D721Med (cell line): ENCODE data around the gene HMOX2.

Experiments used
- DNase-seq: peaks from one replicate; pipeline ENCODE4 v3.0.0; 2011; ENCODE audit warnings: low spot score; ENCODE audit not compliant: insufficient read length
- FAIRE-seq: peaks from 2 replicates; lab custom pipeline; 2011; peaks lifted over from hg19 to GRCh38; lab: Jason Lieb, UNC
- CTCF ChIP-seq: IDR thresholded peaks from 2 replicates; pipeline ENCODE4 v1.5.1; 2012; ENCODE audit warnings: mild to moderate bottlenecking, control low read depth; ENCODE audit not compliant: insufficient read depth; ENCODE audit errors: missing control alignments

The HMOX2 gene

GRCh38 chr16:4533490-4533889 is 57.3 kb downstream of the HMOX2 start:
- TF ChIP-seq CTCF, result no peak
- DNase-seq (no peak), FAIRE-seq (no peak)

GRCh38 chr16:4534151-4534790 is 58.1 kb downstream of the HMOX2 start:
- TF ChIP-seq CTCF, result no peak
- FAIRE-seq (no peak), DNase-seq (no peak)

- DNase-seq (no peak), FAIRE-seq (no peak)
- TF ChIP-seq CTCF, result no peak
These were observed 59.5 kb downstream of the HMOX2 start for GRCh38 chr16:4535627-4536108.

DNA sequence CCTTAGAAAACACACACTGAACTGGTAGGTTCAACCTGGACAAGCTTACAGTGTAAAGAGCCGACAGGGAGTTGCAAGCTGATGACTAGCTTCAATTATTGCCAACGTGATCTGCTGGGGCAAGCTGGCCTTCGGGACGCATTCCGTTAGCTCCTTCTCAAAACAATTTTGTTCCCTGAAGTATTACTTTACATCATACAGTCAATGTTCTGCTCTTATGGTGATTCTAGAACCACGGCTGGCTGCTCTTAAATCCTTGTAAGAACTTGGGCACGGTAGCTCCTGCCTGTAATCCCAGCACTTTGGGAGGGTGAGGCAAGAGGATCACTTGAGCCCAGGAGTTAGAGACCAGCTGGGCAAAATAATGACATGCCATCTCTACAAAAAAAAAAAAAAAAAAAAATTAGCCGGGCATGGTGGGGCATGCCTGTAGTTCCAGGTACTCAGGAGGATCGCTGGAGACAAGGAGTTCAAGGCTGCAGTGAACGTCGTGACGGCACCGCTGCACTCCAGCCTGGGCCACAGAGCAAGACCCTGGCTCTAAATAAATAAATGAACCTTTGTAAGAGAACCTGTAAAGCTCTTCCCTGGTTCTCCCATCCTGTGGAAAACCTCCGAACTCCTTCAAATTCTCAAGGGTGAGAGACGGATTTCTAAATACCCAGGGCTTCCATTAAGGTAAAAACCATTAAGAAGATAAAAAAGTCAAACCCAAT is 60.4 kb downstream of the HMOX2 start:
- DNase-seq (no peak), FAIRE-seq (no peak)
- no peak for TF ChIP-seq CTCF

- DNase-seq, result no peak
- no peak for FAIRE-seq
- TF ChIP-seq CTCF, result no peak
These were observed 61.5 kb downstream of the HMOX2 start for GRCh38 chr16:4537376-4538343.

DNA sequence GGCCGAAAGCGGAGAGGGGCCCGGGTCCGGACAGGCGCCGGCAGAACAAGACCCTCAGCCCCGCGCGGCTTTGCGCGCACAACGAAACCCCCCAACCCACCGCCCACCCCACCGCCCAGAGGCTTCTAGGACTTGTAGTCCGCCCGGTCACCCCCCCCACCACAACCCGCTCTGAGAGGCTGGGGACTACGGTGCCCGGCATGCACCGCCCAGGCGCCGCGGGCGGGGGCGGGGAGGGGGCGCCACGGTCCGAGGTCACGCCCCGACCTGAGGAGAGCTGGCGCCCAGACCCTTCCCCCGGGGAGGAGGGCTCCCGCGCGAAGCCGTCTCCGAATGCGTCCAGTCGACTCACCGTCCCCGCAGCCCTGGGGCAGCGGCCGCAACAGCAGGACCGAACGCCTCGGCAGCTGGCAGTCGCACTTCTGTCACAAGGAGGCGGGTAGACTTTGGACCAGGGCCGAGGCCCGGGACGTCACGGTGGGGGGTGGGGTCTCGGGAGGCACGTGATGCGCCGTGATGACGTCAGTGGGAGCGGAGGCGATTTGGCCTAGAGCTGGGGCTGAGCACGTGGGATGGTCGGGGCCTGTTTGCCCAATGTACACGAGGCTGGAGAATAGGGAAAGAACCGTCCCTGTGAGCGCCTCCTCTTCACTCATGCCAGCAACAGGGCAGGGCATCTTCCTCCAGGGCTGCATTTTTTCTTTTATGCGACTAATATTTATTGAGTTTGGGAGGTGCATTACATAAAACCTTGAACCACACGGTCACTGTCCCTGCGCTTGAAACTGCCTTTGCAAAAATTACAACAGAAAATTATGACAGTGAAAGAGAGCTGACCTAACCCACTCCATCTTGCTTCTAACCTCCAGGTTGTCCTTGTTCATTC is 62.4 kb downstream of the HMOX2 start, which contains the start of gene CDIP1:
Gene CDIP1, minus strand, starts transcription at position 424 of the 886 bp plus-strand sequence. CDS start 24,643 bp downstream, outside the sequence.
- DNase-seq (peak; percentile 61), FAIRE-seq (no peak)
- no peak for TF ChIP-seq CTCF
